GM19395 (cell line): ENCODE measurements around the gene CREM.
A peak's percentile ranks its signal among the peaks of the same experiment; 100 is the strongest.
"Not testable (repeated sequence)": the region's sequence is repeated elsewhere in the genome, so short reads cannot be mapped to it uniquely, and the experiment has no call there.

Experiments used
- ATAC-seq: cut with Tn5 transposase; IDR thresholded peaks from one replicate; pipeline ENCODE4 v1.9.1; 2021; ENCODE audit warnings: mild to moderate bottlenecking, moderate library complexity; ENCODE audit not compliant: unreplicated experiment

CREM gene

DNA sequence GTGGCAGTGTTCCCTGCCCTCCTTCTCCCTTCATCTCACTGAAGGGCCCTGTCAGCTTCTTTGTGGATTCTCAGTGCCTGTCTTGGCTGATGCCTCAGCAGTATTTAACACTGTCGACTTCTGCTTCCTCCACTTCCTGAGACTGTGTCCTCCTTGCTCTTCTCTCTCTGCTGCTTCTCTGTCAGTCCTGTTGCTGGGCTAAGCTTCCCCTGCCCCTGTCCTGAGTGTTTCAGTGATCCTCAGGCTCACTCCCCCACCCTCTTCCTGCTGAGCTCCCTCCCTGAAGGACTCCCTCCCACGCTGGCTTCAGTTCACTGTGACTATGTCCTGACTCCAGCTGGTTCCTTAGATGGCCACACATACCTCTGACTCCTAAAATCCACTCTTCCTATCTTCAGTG, 64.9 kb downstream of the CREM start:
- no peak for ATAC-seq

GRCh38 chr10:35192645-35193249, 66.1 kb downstream of the CREM start:
- no peak for ATAC-seq

GRCh38 chr10:35194471-35194870, 67.8 kb downstream of the CREM start:
- ATAC-seq = no peak

DNA sequence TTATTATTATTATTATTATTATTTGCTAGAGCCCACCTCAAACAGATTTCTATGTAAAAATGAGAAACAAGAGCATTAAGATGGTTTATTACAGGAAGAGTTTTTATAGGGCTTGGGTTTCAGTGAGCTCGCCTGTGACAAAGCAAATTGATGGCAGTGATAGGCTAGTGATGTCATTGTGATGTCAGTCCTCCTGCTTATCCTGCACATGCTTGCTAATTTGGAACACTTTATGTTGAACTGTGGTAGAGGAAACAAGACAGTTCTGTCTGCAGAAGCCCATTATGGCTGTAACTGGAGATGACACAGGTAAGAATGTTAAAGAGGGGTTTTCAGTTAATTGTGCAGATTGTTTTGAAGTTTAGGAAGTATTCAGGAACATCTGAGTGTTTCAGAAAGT, 68.3 kb downstream of the CREM start:
- no peak for ATAC-seq

DNA sequence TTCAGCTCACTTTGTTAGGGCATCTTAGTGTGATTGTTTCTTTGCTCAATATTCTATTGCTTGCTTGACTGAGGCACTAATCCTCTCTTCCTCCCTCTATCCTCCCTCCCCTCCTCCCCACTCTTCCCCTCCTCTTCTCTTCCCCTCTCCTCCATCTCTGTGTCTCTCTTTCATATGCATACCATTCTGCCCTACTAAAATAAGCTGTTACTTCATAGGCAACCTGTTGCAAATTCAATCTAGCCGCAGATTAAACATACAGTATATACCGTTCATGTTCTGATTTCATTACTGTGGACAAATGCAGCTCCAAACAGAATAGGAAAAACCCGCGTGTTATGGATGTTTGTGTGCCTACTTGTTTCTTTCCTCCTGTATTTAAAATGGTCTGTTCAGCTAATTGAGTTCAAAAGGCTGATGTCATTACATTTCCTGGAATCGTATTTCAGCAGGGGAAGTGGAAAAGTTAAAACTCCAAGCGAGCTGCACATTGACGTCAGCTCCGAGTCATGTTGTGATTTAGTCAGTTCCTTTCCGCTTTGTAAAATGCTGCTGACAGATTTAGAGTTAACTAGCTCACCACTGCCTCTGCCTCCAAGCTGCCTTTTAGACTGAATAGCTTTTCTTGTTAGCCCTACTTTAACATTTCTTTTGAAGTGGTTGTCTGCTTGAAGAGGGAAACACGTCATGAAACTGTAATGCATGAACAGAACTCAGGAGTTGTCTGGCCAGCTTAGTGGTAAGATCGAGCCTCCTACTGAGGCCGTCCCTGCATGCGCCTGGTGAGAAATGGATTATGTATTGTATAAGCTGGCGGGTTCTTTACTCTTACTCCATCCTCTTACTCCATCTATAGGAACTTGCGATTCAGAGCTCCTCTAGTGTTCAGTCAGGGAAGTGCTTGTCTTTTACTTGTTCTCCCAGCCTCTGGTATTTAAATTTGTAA, 69.0 kb downstream of the CREM start:
- peak; percentile 98 for ATAC-seq

- no peak for ATAC-seq
These were observed 73.8 kb downstream of the CREM start for GRCh38 chr10:35200487-35200886.

DNA sequence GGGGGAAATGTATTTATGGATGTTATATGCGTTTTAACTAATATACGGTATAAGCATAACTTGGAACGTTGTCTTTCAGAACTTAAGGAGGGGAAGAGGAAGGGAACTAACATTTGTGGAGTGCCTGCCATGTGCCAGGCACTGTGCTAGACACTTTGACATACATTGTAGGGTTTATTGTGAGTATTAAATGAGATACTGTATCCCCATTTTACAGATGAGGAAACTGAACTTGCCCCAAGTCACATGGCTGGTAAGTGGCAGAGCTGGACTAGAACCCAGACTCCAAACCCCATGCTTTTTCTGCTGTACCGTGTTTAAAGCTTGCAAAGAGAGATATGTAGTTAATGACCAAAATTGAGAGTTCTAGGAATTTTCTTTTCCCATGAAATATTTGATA, 74.6 kb downstream of the CREM start:
- no peak for ATAC-seq

- ATAC-seq = no peak
These were observed 75.4 kb downstream of the CREM start for GRCh38 chr10:35202050-35202449.

DNA sequence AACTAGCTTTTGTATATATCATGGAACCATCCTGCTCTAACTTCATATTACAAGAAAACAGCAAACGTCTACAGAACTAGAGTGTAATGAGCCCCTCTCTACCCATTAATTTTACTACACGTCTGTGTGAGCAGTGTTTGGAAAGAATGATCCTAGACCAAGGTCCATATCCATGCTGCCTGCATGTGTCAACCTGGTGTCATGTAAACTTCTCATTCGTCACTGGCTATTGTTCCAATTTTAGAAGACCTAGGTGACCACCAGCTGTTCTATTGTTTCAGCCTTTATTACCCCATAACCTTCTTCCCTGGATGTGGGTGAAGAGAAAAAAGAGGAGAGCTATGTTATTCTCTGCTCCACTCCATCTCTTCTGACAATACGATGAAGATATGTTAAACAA, 77.1 kb downstream of the CREM start:
- no peak for ATAC-seq

- no peak for ATAC-seq
These were observed 78.1 kb downstream of the CREM start for GRCh38 chr10:35204650-35205319.

DNA sequence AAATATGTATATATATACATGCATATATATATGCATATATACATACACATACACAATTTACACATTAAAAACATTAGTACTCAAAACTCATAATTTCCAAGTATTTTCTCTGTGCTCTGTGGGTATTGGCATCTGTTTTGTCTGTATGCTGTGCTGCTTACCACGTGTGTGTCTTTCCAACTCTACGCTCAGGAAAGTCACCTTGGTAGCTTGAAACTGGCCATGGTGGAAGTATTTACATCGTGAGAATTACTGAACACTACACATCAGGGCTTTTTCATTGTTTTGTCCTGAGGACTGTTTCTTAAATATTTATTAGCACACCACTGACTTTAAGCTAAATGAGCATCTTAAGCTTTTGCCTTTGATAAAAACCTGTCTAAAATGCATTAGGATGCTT, 79.6 kb downstream of the CREM start:
- ATAC-seq = no peak

- peak; percentile 94 for ATAC-seq
These were observed 81.9 kb downstream of the CREM start for GRCh38 chr10:35208536-35208935.

DNA sequence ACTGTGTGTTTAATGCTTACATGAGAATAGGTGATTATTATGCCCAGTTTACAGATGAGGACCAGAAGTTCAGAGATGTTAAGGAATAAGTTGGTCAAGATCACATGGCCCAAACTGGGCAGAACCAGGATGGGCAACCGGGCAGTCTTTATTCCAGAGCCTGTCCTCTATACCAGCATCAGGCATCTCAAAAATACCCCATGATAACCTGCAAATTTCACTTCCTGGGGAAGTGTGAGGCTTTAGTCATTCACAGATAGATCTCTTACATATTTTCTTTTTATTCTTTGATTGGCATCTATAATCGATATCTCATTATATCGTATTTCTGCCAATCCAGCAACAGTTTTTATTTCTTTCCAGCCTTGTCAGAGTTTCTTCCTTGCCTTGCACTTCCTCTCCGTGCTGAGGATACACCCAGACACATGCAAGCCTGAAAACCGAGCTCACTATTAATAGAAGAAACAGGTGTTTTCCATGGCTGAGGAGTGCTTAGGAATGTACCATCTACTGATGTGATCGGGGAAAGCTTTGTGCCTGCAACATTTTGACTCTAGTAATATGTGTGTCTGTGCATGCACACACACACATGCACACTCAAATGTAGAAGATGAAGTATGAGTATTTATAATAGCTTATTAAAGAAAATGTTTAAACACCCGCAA, 82.4 kb downstream of the CREM start:
- peak; percentile 35 for ATAC-seq

DNA sequence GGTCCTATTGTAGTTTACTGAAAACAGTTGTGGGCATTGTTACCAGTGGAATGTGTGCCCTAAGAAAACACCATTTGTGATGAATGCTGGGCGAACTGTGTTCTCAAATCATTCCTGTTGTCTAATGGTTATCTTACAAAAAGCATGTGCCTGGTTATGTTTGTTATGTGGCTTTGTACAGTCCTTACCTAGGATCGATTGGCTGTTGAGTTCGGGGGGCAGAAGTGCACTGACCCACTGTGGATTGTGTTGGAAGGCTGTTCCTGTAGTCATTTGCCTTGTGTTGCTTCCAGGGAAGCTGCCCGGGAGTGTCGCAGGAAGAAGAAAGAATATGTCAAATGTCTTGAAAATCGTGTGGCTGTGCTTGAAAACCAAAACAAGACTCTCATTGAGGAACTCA, 84.3 kb downstream of the CREM start:
- no peak for ATAC-seq

DNA sequence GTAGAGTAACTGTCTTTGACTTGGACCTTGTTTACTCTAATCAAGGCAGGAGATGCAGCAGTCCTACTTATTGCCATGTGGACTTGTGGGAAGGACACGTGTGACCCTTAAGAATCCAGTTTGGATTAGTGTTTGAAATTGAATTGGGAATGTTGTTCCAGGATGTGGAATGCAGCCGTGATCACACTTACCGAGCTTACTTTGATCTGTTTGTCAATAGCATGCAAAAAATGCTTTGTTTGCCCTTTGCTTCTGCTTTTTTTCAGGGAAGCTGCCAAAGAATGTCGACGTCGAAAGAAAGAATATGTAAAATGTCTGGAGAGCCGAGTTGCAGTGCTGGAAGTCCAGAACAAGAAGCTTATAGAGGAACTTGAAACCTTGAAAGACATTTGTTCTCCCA, 84.7 kb downstream of the CREM start:
- ATAC-seq = no peak

DNA sequence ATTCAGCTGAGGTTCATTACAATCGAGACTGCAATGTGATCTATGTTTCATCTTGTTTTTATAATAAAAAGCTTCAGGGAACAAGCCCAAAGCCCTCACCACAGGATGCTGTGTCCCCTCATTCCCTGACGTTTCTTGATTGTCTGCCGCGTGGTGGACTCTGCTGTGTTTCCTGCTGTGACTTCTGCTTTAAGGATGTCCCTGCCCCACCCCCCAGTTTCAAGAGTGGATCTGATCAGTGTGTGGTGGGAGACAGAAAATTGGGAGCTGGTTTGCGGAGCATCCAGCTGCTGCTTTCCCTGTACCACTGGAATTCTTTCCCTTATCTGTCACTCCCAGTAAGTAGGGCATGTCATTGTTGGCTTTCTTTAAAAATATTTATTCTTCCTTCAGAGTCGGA, 86.2 kb downstream of the CREM start:
- no peak for ATAC-seq

DNA sequence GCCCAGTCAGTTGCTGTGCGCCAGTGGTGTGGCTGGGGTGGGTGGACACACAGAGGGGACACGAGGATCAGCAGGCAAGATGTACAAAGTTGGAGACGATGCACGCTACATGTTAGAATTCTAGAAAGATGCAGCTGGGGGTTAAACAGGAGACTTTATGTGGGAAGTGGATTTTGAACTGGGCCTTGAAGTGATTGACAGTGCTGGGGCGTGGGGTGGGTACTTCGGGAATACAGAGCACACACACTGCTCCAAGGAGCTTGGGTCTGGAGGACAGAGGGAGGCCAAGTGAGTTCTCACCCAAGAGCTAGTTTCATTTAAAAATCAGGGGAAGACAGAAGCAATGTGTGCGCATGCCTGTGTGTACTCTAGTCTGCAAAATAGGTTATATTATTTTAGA, 87.1 kb downstream of the CREM start:
- no peak for ATAC-seq

DNA sequence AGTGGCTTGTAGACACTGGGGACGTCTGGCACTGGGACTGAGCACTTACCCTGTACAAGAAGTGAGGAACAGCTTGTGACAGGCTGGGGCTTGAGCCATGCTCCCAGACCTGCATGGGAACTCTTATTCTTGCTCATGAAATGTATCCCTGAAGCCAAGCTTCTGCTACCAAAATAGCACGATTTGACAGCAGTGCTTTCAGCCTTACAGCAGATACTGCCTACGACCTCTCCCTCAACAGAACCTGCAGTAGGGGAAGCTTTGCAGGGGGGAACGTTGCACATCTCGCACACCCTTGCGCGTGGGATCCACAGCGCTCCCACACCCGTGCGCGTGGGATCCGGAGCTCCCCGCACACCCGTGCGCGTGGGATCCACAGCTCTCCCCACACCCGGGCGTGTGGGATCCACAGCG, 88.0 kb downstream of the CREM start:
- no peak for ATAC-seq

- no peak for ATAC-seq
These were observed 88.5 kb downstream of the CREM start for GRCh38 chr10:35215107-35215506.

- no peak for ATAC-seq
These were observed 89.8 kb downstream of the CREM start for GRCh38 chr10:35216303-35216905.

- not testable (repeated sequence) for ATAC-seq
These were observed 90.3 kb downstream of the CREM start for GRCh38 chr10:35216956-35217355.
